Loucy (cell line): ENCODE measurements around the gene TMEM253.
A peak's percentile ranks its signal among the peaks of the same experiment; 100 is the strongest.

Experiments
- H2AFZ ChIP-seq: fragments of 200-600 bp; sonication (generic); 2 replicates; pipeline ENCODE4 v1.6.0; 2016; ENCODE audit warnings: antibody characterized with exemption, mild to moderate bottlenecking, low read length, moderate library complexity
- H3F3A ChIP-seq: fragments of 200-600 bp; 2 replicates; pipeline ENCODE4 v1.6.0; 2016; ENCODE audit warnings: antibody characterized with exemption, low read depth, mild to moderate bottlenecking
- H3K27me3 ChIP-seq: fragments of 200-600 bp; sonication (generic); 2 replicates; pipeline ENCODE4 v1.6.1; 2014; ENCODE audit warnings: low read length, mild to moderate bottlenecking; ENCODE audit not compliant: insufficient read depth, poor library complexity, severe bottlenecking
- H3K36me3 ChIP-seq: fragments of 200-600 bp; sonication (generic); 2 replicates; pipeline ENCODE4 v1.6.1; 2016; ENCODE audit warnings: low read length; ENCODE audit not compliant: insufficient read depth
- H3K4me1 ChIP-seq: fragments of 200-600 bp; sonication (generic); 2 replicates; pipeline ENCODE4 v1.5.1; 2014; ENCODE audit warnings: low read length, mild to moderate bottlenecking; ENCODE audit not compliant: insufficient read depth, poor library complexity, severe bottlenecking
- H3K4me2 ChIP-seq: fragments of 200-600 bp; sonication (generic); 2 replicates; pipeline ENCODE4 v1.6.0; 2014; ENCODE audit warnings: antibody characterized with exemption, low read length, low read depth, mild to moderate bottlenecking; ENCODE audit not compliant: poor library complexity, severe bottlenecking
- H3K4me3 ChIP-seq: fragments of 200-600 bp; sonication (generic); 2 replicates; pipeline ENCODE4 v1.5.1; 2014; ENCODE audit warnings: low read length, mild to moderate bottlenecking, mixed read lengths; ENCODE audit not compliant: poor library complexity, severe bottlenecking
- H3K79me2 ChIP-seq: fragments of 200-600 bp; sonication (generic); 2 replicates; pipeline ENCODE4 v1.6.1; 2014; ENCODE audit warnings: low read length; ENCODE audit not compliant: insufficient read depth
- H3K9ac ChIP-seq: fragments of 200-600 bp; sonication (generic); 2 replicates; pipeline ENCODE4 v1.6.0; 2014; ENCODE audit warnings: mild to moderate bottlenecking, low read depth, low read length, moderate library complexity; ENCODE audit not compliant: poor library complexity, severe bottlenecking
- H3K9me2 ChIP-seq: fragments of 200-600 bp; sonication (generic); replicated peaks from 2 replicates; pipeline ENCODE4 v1.6.1; 2016; ENCODE audit warnings: low read depth, low read length, mixed read lengths
- H3K9me3 ChIP-seq: fragments of 200-600 bp; sonication (generic); 2 replicates; pipeline ENCODE4 v1.6.1; 2014; ENCODE audit warnings: mild to moderate bottlenecking, antibody characterized with exemption, low read length, low read depth; ENCODE audit not compliant: insufficient read depth
- H4K20me1 ChIP-seq: fragments of 200-600 bp; sonication (generic); 2 replicates; pipeline ENCODE4 v1.6.0; 2014; ENCODE audit warnings: antibody characterized with exemption, low read length, mild to moderate bottlenecking; ENCODE audit not compliant: insufficient read depth, poor library complexity, severe bottlenecking
- EZH2phosphoT487 ChIP-seq: fragments of 200-600 bp; IDR thresholded peaks from 2 replicates; pipeline ENCODE4 v1.6.1; 2018; ENCODE audit warnings: antibody characterized with exemption, mild to moderate bottlenecking, moderate library complexity, borderline replicate concordance
- TF ChIP-seq, protein P1 (sequence below): fragments of 200-600 bp; sonication (generic); conservative IDR thresholded peaks from 2 replicates; pipeline ENCODE4 v1.5.1; 2014; ENCODE audit warnings: mild to moderate bottlenecking, antibody characterized with exemption, low read length

The TMEM253 gene

DNA sequence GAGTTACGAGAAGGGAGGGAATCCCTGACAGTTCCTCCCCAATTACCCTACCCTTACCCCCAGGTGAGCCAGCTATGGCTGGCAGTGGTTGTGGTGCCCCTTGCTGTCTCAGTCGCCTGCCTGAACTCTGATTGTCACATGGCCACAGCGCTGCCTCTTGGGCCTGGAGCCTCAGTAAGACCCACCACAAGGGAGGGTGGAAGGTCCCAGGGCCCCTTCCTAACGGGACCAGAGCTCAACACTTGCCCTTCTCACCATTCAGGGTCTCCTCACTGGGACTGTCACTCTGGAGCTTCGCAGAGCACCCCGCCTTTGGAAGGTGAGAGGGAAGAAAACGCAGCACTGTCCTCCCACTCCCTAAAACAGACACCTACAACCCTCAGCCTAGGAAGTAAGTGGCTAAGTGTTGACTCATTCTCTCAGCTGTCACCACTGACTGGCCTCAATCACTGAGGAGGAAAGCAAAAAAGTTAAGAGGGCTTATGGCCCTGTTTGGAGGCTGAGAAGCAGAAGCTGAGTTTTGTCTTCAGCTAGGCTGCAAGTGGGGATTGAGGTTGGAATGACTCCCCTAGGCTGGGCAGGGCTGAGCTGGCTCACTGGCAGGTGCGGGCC is 1.0 kb downstream of the TMEM253 start:
- Histone ChIP-seq H3K4me2 (peak overlapping the region; percentile 99), H3K36me3 (no peaks in the 10 kb centered on the region), H3K4me3 (peak overlapping the region; percentile 92), H3K4me1 (peaks cover 42% of the 10 kb centered on the region), H4K20me1 (no peaks in the 10 kb centered on the region), H3K9ac (peak overlapping the region; percentile 96), H3K9me2 (no peaks in the 10 kb centered on the region), H3K79me2 (peaks cover 7% of the 10 kb centered on the region), H2AFZ (no peak overlapping the region), H3K9me3 (no peaks in the 10 kb centered on the region), H3F3A (peaks cover 7% of the 10 kb centered on the region), H3K27me3 (no peaks in the 10 kb centered on the region)
- TF ChIP-seq EZH2phosphoT487 = no peak
- TF ChIP-seq, protein P1, sequence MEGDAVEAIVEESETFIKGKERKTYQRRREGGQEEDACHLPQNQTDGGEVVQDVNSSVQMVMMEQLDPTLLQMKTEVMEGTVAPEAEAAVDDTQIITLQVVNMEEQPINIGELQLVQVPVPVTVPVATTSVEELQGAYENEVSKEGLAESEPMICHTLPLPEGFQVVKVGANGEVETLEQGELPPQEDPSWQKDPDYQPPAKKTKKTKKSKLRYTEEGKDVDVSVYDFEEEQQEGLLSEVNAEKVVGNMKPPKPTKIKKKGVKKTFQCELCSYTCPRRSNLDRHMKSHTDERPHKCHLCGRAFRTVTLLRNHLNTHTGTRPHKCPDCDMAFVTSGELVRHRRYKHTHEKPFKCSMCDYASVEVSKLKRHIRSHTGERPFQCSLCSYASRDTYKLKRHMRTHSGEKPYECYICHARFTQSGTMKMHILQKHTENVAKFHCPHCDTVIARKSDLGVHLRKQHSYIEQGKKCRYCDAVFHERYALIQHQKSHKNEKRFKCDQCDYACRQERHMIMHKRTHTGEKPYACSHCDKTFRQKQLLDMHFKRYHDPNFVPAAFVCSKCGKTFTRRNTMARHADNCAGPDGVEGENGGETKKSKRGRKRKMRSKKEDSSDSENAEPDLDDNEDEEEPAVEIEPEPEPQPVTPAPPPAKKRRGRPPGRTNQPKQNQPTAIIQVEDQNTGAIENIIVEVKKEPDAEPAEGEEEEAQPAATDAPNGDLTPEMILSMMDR = no peak

DNA sequence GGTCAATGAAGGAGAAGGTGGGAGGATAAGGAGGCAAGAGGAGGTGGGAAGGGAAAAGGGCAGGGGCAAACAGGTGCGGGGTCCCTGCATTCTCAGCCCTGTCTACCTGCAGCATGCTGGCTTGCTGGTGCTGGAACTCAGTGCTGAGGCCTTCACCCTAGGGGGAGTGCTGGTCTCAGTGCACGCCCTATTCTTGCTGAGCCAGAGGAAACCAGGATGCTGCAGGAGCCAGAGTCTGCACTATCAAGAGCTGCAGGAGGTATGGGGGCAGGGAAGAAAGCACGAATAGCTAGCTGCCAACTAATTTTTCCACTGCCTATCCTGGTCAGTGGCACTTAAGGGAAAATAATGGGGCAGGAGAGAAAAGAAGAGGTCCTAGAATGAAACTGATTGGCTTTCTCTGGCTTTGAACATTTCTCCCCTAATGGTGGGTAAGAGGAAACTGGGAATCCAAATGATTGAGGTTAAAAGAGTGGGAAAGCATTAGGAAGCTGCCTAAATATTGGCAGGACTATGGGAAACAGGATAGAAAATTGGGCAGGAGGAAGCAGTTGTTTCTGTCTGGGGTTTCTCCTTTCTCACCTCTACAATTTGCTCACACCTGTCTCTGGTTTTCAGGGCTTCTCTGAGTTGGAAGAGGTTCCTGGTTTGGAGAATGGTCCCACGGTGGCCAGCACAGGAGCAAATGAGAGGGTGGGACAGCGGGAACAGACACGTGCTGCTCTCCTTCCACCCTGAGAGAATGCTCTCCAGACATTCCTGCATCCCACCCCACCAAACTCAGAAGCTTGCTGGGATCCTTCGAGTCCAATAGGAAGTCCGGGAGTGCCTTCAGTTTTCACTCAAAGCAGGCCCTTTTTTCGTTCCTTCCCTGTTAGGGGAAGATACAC is 1.9 kb downstream of the TMEM253 start:
- H2AFZ ChIP-seq = peak overlapping the region; percentile 91
- peak overlapping the region; percentile 99 for H3K4me2 ChIP-seq
- H4K20me1 ChIP-seq = no peaks in the 10 kb centered on the region
- H3K9ac ChIP-seq = peak overlapping the region; percentile 96
- H3K79me2 ChIP-seq = peaks cover 7% of the 10 kb centered on the region
- H3K4me3 ChIP-seq = peak overlapping the region; percentile 92
- no peaks in the 10 kb centered on the region for H3K9me2 ChIP-seq
- H3K9me3 ChIP-seq = no peaks in the 10 kb centered on the region
- H3K36me3 ChIP-seq = no peaks in the 10 kb centered on the region
- H3K4me1 ChIP-seq = peaks cover 47% of the 10 kb centered on the region
- TF ChIP-seq EZH2phosphoT487 = no peak
- TF ChIP-seq, protein P1 = peak; percentile 27
- H3K27me3 ChIP-seq = no peaks in the 10 kb centered on the region
- H3F3A ChIP-seq = no peaks in the 10 kb centered on the region

DNA sequence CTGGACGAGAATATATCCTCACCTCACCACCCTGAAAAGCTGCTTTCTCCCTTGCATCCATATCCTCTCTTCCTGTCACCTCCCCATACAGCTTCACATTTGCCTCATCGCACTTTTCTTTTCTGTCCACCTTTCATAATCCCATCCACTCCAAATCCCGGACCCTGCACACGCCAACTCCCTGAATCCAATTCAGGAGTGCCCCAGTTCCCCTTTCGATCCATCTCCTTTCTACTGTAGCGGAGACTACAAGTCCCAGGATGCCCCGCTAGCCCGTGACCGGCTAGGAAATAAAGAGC is 2.5 kb downstream of the TMEM253 start:
- TF ChIP-seq, protein P1 = no peak; the same call in 1 of the 2 replicates
- no peak for TF ChIP-seq EZH2phosphoT487
- Histone ChIP-seq H3K4me2 (peak overlapping the region; percentile 99), H3K4me3 (peak overlapping the region; percentile 92), H3K27me3 (no peaks in the 10 kb centered on the region), H3K4me1 (peaks cover 47% of the 10 kb centered on the region), H4K20me1 (no peaks in the 10 kb centered on the region), H2AFZ (peak overlapping the region; percentile 91), H3F3A (no peaks in the 10 kb centered on the region), H3K9me2 (no peaks in the 10 kb centered on the region), H3K9ac (peak overlapping the region; percentile 96), H3K79me2 (peaks cover 7% of the 10 kb centered on the region), H3K36me3 (no peaks in the 10 kb centered on the region), H3K9me3 (no peaks in the 10 kb centered on the region)
